GM18861 (cell line): ENCODE results near the gene NABP2.
A peak's percentile ranks its signal among the peaks of the same experiment; 100 is the strongest.
"Not testable (repeated sequence)": the region's sequence is repeated elsewhere in the genome, so short reads cannot be mapped to it uniquely, and the experiment has no call there.

Source experiments
- ATAC-seq: cut with Tn5 transposase; IDR thresholded peaks from one replicate; pipeline ENCODE4 v1.9.1; 2021; ENCODE audit not compliant: unreplicated experiment

NABP2 gene

DNA sequence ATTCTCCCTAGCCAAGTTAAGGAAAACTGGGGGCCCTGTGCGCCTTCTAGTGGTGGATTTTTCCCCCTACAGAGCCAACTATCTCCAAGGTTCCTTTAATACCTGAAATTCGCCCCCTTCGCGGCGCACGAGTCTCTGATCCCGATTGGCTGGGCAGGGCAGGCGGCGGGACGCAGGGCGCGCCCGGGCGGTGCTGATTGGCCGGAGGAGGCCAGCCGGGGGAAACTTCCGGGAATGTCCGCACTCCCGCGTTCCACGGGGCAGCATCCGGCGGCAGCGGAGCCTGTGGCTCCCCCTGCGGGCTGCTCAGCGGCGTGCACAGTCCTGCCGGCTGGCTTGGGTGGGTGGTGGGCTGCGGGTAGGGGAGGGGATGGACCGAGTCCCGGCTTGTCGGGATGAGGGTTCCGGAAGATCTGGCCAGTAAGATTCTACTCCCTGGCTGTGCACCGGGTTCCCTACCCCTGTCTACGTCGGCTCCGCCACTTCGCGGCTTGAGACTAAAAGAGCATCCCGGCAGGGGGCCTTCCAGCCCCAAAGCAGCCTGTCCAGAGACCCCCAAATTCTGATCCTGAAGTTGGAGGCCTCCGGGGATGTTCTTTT, at the start of gene NABP2:
TSS of gene NABP2 (plus strand) at position 241 of the 600 bp plus-strand sequence. CDS start 515 bp downstream, outside the sequence.
- ATAC-seq, result peak; percentile 61

DNA sequence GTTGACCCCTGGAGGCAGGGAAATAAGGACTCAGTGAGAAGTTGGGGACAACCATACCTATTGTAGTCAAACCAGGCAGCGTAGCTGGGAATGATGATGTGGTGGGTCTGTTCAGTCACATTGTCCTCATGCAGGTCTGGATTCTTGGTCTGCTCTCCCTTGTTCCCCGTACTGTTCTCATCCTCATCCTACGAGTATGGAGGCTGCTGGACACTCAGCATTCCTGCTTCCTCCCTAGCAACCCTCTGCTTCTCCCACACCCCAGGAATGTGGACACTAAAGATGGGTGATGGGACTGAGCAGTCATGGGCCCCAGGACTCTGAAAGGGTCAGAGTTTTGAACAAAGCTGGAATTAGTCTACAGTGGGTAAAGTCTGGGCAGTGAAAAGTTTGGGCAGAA, 45.8 kb upstream of the NABP2 start:
- no peak for ATAC-seq

DNA sequence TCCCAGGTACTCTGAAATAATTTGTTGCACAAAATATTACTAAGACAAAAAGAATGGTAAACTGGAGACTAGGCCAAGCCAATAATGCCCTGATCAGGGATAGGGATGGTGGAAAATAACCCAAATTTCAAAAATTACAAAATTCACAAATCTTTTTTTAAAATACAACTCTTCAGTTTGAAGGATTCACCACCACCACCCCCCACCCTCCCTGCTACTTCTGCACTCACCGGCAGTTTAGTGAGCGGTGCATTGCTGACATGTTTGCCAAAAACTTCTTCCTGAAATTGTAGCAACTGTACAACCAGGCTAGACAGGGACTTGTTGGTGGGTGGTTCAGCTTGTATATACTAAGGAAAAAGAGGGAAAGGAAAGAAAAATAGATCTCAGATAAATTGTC, 37.2 kb upstream of the NABP2 start:
- no peak for ATAC-seq

DNA sequence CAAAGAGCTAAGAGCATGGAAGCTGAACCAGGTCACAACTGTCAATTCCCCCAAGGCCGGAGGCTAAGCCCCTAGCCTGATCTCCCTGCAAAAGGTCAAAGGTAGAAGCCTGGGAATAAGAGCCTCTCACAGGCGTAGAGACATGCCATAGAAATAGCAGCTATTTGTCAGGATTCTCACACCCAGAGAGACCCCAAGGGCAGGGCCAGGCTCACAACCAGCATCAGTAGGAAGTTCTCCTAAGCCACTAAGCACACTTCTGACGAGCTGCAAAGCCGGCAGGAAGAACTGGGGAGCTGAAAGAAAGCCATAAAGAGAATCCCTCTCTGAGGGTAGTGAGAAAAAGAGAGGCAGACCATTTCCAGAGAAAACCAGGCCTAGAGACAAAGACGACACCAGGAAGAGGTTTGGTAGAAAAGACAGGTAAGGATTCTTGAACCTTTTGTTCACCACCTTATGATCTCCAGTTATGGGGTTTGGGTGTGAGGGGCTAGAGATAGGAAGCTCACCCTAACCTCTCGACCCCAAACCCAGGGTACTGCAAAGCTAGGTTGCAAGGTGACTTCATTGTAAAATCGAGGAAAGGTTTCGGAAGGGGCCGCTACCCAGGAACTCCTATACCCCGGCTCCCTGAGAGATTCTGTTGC, 35.9 kb upstream of the NABP2 start:
- no peak for ATAC-seq

GRCh38 chr12:56188778-56189098, 35.4 kb upstream of the NABP2 start:
- no peak for ATAC-seq

DNA sequence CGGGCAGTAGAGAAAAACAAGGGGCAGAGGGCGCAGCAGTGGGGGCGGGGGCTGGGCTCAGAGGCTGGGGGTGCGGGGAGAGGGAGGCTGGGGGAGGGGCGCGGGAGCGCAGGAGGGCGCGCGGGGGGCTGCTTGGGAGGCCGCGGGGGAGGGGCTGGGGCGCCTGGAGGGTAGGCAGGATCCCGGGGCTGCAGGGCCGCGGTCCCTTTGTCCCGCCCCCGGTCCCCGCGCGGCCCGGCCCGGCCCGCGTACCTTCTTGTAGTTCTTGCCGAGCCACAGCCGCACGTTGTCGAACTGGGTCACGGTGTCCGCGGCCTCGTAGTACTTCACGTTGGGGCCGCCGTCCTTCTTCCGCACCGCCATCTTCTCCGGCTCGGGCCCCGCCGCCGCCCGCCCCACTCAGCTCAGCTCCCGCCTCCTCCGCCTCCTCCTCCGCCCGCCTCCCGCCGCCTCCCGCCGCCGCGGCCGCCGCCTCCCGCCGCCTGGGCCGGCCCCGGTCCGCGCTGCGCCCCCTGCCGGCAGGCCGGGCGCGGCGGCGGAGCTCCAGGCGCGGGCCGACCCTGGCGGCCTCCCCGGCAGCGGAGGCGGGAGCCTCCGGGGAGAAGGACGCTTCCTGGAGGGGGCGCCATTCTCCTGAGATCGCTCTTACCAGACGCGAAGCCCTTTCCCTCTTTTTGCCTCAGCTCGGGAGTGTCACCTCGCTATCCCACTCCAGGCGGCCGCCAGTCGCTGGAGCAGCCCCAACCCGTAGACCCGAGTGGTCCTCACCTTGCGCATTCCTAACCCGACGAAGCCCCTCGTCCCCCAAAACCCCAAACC, 34.8 kb upstream of the NABP2 start, which contains the start of gene SMARCC2:
TSS of gene SMARCC2 (minus strand) at position 385 of the 819 bp plus-strand sequence. CDS start at position 363, 22 bp downstream.
- peak; percentile 62 for ATAC-seq

- no peak for ATAC-seq
Observed at GRCh38 chr12:56189918-56190694, 34.0 kb upstream of the NABP2 start.

GRCh38 chr12:56190695-56191155, 33.4 kb upstream of the NABP2 start:
- ATAC-seq, result no peak

- ATAC-seq, result no peak
Observed at GRCh38 chr12:56192582-56192981, 31.6 kb upstream of the NABP2 start.

GRCh38 chr12:56193025-56193578, 31.0 kb upstream of the NABP2 start:
- peak; percentile 33 for ATAC-seq

GRCh38 chr12:56196818-56197550, 27.2 kb upstream of the NABP2 start:
- not testable (repeated sequence) for ATAC-seq

GRCh38 chr12:56197921-56198635, 26.1 kb upstream of the NABP2 start:
- ATAC-seq, result no peak

DNA sequence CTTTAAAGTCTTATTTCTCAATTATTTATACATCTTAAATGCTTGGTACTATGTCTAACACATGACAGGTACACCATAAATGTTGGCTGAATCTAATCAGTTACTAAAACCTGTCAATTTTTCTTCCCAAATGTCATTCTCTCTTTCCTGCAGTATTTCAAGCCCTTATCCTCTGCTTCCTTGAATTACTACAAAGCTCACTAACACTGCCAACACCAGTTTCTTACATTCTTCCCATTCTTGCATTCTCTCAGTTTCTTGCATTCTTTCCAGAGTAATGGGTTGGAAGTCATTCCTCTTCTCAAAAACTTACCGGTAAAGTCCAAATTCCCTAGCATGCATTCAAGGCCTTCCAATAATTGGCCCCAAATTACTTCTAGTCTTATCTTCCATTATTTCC, 25.3 kb upstream of the NABP2 start:
- no peak for ATAC-seq

DNA sequence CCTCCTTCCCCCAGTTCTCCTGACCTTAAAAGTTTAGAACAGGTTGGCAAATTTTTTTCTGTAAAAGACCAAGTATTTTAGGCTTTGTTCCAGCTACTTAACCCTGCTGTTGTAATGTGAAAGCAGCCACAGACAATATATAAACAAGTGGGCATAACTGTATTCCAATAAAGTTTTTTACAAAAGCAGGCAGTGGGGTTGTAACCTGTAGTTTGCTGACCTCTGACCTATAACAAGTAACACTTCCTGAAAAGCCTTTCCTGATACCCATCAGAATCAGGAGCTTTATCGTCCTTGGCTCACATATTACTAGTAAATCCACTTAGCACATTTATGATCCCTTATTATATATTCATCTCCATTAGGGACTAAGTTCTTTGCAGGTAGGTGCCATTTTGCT, 21.8 kb upstream of the NABP2 start:
- no peak for ATAC-seq

GRCh38 chr12:56202838-56203237, 21.3 kb upstream of the NABP2 start:
- ATAC-seq, result no peak

GRCh38 chr12:56204275-56204674, 19.9 kb upstream of the NABP2 start:
- ATAC-seq, result no peak

GRCh38 chr12:56205445-56205844, 18.7 kb upstream of the NABP2 start:
- ATAC-seq, result no peak

DNA sequence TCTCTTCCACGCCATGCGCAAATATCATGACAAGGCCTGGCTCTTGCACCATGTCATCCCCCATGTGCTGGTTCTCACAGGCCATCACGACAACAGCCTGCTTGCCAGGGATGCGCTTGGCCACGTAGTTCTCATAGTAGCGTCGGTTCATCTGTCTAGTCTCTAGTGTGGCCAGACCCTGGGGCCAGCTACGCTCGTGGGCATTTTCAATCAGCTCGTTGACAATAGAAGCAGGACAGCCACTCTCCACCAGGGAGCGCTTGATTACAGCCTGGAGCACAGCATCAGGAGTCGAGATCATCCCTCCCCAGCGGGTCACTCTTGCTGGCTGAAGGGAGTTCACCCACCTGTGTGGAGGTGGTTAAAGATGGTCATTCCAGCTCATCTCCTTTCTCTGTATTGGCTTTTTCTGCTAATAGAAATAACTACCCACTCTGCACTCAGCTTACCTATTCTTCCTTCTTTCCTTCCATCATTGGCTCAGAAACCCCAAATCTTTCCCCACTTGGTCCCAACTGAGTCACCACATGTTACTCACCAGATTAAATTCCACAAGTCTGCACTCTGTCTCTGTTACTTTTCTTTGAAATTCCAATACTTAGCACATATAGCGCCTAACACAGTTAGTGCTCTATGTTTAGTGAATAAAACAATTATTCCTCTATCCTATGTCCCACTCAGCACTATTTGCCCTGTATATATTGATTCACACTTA, 17.5 kb upstream of the NABP2 start:
- no peak for ATAC-seq

DNA sequence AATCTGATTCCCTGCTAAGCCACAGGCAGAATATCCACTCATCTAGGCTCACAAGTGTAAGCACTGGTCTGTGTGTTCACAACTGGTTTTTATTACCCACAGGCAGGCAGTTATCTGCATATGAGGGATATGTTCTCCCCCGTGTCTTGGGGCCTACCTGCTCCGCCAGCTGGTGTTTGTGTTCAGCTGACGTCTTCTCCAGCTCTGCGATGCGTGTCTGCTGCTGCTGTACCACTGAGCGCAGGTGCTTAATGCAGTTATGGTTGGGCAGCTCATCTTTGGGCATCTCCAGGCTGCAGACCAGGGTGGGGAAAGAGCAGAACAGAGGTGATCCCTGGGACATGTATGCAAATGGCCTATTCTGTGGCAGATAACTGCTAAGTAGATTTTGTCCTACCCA, 16.1 kb upstream of the NABP2 start:
- ATAC-seq, result no peak
